BJ (cell line): ENCODE results near the gene ZNF43. TPM values are rescaled to one million over a fixed set of nuclear protein-coding genes. Genes with fewer than 3 reads are reported as not detected.
"Not testable (repeated sequence)": the region's sequence is repeated elsewhere in the genome, so short reads cannot be mapped to it uniquely, and the experiment has no call there.

ENCODE experiments used
- CTCF ChIA-PET: fragments of 350-600 bp; formaldehyde crosslinking; extraction: SDS; loops from one replicate; lab custom pipeline; 2021; ENCODE audit warnings: antibody characterized with exemption, inconsistent platforms; lab: Yijun Ruan, JAX
- POLR2A ChIA-PET: fragments of 300-600 bp; sonication (Branson Sonifier 250); formaldehyde crosslinking; extraction: SDS; loops from one replicate; lab custom pipeline; 2021; ENCODE audit warnings: antibody characterized with exemption; lab: Charles Lee
- DNase-seq: peaks from one replicate; pipeline ENCODE4 v3.0.0-alpha.2; 2011; ENCODE audit warnings: low read depth
- H3K27me3 ChIP-seq: 2 replicates; pipeline ENCODE4 v1.6.0; 2011; ENCODE audit warnings: low read length; ENCODE audit not compliant: control insufficient read depth, insufficient read depth
- H3K36me3 ChIP-seq: 2 replicates; pipeline ENCODE4 v1.5.1; 2011; ENCODE audit warnings: low read length; ENCODE audit not compliant: control insufficient read depth, insufficient read depth
- H3K4me3 ChIP-seq: 2 replicates; pipeline ENCODE4 v1.5.1; 2011; ENCODE audit warnings: low read depth, mild to moderate bottlenecking, control low read depth, low read length
- polyA plus RNA-seq: library from polyadenylated mRNA; depleted of rRNA; stranded (reverse); fragments of >200 nt; gene quantifications from 2 replicates; pipeline ENCODE4 v1.2.3, GENCODE V29; 2011; rRNA removed
- TF ChIP-seq, protein P1 (sequence below): IDR thresholded peaks from 2 replicates; pipeline ENCODE4 v1.5.1; 2011; ENCODE audit warnings: low read depth, mild to moderate bottlenecking, control low read depth, inconsistent platforms, low read length, moderate library complexity; ENCODE audit not compliant: insufficient read depth

ZNF43 gene
- polyA plus RNA-seq, 1 experiment: 1.8 TPM

DNA sequence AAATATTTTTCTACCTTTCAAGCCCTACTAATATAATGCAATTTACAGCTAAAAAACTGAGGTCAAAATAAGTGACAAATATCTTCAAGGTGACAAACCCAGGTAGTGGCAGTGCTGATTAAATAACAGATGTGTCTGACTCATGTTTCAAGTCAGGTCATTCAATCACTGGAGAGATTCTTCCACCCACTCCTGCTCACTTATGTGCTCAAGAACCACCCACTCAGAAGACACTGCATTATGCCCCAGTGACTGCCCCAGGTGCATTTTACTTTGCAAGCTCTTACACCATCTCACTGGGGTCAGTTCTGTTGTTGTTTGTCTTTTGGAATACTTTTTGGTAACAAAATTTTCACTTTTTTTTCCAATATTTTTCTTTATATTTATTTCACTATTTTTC is 70.8 kb downstream of the ZNF43 start:
- Histone ChIP-seq H3K36me3 (no peaks in the 10 kb centered on the region), H3K4me3 (no peak overlapping the region), H3K27me3 (no peaks in the 10 kb centered on the region)
- no peak for DNase-seq
- ChIA-PET POLR2A (no interaction called here), CTCF (no interaction called here)
- TF ChIP-seq, protein P1, sequence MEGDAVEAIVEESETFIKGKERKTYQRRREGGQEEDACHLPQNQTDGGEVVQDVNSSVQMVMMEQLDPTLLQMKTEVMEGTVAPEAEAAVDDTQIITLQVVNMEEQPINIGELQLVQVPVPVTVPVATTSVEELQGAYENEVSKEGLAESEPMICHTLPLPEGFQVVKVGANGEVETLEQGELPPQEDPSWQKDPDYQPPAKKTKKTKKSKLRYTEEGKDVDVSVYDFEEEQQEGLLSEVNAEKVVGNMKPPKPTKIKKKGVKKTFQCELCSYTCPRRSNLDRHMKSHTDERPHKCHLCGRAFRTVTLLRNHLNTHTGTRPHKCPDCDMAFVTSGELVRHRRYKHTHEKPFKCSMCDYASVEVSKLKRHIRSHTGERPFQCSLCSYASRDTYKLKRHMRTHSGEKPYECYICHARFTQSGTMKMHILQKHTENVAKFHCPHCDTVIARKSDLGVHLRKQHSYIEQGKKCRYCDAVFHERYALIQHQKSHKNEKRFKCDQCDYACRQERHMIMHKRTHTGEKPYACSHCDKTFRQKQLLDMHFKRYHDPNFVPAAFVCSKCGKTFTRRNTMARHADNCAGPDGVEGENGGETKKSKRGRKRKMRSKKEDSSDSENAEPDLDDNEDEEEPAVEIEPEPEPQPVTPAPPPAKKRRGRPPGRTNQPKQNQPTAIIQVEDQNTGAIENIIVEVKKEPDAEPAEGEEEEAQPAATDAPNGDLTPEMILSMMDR: no peak

DNA sequence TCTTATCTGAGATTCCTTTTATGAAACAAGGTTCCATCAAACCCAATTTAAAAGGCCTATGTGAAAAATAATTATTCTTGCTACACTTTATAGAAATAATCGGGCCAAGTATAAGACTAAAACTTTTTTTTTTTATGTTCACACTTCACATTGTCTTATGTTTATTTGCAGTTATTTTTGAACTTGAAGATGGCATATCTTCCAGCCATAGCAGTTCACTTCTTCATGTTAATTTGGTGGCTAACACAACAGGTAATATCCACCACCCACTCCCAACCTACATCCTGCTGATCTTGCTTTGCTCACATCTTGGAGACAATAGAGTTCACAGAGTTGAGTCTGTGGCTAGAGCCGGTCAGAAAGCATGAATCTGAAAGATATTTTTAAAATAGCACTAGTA is 74.4 kb downstream of the ZNF43 start:
- H3K36me3 ChIP-seq, CTCF ChIA-PET: not testable (repeated sequence)

DNA sequence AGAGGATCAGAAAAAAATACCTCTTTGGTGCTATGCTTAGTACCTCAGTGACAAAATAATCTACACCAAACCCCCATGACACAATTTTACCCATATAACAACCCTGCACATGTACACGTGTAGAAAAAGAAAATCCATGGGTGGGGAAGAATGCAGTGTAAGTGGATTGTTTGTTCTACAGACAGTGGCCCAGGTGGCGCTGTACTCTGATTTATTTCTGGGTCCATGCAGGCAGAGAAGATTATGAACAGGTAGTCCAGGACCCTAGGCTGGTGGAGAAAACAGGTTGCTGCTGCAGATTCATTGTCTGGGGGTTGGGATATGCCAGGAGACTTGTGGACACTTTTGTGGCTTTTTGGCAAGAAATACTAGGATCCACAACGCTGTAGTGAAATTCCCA is 77.7 kb downstream of the ZNF43 start:
- H3K36me3 ChIP-seq: no peaks in the 10 kb centered on the region; the same call in 1 of the 2 replicates
- CTCF ChIA-PET: no interaction called here
- POLR2A ChIA-PET: no interaction called here
- no peak for DNase-seq
- no peak overlapping the region for H3K4me3 ChIP-seq
- TF ChIP-seq, protein P1: no peak
- H3K27me3 ChIP-seq: no peaks in the 10 kb centered on the region

More for the DNA sequence above, 74.4 kb downstream of the ZNF43 start:
- H3K4me3 ChIP-seq, POLR2A ChIA-PET, H3K27me3 ChIP-seq, DNase-seq: not testable (repeated sequence)

DNA sequence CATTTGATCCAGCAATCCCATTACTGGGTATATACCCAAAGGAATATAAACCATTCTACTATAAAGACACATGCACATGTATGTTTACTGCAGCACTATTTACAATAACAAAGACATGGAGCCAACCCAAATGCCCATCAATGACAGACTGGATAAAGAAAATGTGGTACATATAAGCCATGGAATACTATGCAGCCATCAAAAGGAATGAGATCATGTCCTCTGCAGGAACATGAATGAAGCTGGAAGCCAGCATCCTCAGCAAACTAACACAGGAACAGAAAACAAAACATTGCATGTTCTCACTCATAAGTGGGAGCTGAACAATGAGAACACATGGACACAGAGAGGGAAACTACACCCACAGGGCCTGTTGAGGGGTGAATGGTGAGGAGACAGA is 80.4 kb downstream of the ZNF43 start:
- H3K36me3 ChIP-seq, H3K4me3 ChIP-seq, DNase-seq, POLR2A ChIA-PET, H3K27me3 ChIP-seq, CTCF ChIA-PET: not testable (repeated sequence)

Other genes with a start within 250 kb of the ZNF43 start
- gene ZNF100, start 68.6 kb downstream of the ZNF43 start, polyA plus RNA-seq: 0.99 and 2.2 TPM in 2 replicates
- 0.04 TPM in 1 of 2 replicates, not detected in the other for gene ZNF208, start 174.8 kb upstream of the ZNF43 start, polyA plus RNA-seq
- gene ZNF257, start 216.3 kb upstream of the ZNF43 start, polyA plus RNA-seq: 0.74 and 1.6 TPM in 2 replicates